VCaP (cell line): ENCODE measurements around the gene JAKMIP1.

Source experiments
- H3K27ac ChIP-seq: fragments of 450-650 bp; 2 replicates; pipeline ENCODE4 v1.5.1; 2017
- TF ChIP-seq, protein P1 (sequence below): fragments of 450-650 bp; conservative IDR thresholded peaks from 2 replicates; pipeline ENCODE4 v1.5.1; 2017; ENCODE audit warnings: mild to moderate bottlenecking, moderate library complexity

Gene JAKMIP1

GRCh38 chr4:6095023-6095752, 105.2 kb downstream of the JAKMIP1 start:
- no peak overlapping the region for H3K27ac ChIP-seq
- TF ChIP-seq, protein P1, sequence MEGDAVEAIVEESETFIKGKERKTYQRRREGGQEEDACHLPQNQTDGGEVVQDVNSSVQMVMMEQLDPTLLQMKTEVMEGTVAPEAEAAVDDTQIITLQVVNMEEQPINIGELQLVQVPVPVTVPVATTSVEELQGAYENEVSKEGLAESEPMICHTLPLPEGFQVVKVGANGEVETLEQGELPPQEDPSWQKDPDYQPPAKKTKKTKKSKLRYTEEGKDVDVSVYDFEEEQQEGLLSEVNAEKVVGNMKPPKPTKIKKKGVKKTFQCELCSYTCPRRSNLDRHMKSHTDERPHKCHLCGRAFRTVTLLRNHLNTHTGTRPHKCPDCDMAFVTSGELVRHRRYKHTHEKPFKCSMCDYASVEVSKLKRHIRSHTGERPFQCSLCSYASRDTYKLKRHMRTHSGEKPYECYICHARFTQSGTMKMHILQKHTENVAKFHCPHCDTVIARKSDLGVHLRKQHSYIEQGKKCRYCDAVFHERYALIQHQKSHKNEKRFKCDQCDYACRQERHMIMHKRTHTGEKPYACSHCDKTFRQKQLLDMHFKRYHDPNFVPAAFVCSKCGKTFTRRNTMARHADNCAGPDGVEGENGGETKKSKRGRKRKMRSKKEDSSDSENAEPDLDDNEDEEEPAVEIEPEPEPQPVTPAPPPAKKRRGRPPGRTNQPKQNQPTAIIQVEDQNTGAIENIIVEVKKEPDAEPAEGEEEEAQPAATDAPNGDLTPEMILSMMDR, result no peak

DNA sequence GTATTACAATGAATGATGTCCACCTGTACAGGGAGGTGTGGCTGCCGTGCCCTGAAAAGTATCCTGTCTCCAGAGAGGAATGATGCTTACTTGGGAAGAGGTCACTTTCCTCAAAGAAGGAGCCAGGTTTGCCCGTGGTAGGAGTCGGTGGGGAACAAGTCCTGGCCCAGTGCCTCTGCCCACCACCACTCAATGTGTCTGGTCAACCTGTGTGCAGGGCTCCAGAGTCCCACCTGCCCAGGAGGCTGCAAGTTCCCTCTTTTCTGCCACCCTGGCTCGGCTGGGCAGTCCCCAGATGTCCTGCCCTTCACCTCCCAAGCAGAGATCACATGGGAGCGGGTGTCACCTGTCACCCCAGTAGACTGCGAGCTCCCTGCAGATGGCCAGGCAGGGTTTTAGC, 106.7 kb downstream of the JAKMIP1 start:
- TF ChIP-seq, protein P1, result no peak
- no peak overlapping the region for H3K27ac ChIP-seq

GRCh38 chr4:6092971-6093370, 107.4 kb downstream of the JAKMIP1 start:
- no peak overlapping the region for H3K27ac ChIP-seq
- TF ChIP-seq, protein P1, result no peak

DNA sequence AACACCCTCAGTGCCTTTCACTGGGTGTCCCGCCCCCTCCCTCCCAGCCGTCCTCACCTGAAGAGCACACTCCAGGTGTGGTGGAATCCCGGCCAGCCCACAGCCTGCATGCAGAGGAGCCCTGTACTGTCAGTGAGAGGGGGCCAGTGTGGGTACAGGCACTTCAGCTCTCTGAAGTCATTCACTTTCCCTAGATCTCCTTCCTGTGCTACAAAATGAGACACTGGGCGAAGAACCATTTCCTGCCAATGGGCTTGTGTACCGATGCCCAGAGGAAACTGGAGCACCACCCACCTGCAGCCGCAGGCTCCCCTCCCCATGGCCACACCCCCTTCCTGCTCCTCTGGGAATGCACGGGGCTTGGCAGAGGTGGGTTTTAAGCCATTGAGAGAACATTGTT, 108.2 kb downstream of the JAKMIP1 start:
- TF ChIP-seq, protein P1, result no peak
- no peak overlapping the region for H3K27ac ChIP-seq

DNA sequence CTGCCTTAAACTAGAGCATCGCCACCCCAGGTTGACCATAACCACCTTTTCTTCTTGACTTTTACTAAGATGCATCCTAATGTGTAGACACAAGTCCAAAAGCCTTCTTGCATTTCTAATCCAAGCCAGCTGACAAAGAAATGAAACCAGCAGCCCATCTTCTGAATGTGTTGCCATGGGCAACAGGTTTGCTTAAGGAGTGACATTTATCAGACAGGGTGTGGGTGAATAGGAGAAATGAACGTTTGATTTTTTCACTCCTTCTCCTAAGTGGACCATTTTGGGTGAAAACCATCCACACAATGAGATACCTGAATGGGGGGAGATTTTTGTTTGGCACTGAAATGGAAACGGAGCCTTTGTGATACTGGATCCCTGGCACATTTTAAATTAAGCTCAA, 109.4 kb downstream of the JAKMIP1 start:
- H3K27ac ChIP-seq, result no peak overlapping the region
- TF ChIP-seq, protein P1, result no peak

- H3K27ac ChIP-seq, result no peak overlapping the region
- TF ChIP-seq, protein P1, result no peak
These were observed 111.4 kb downstream of the JAKMIP1 start for GRCh38 chr4:6088950-6089349.

GRCh38 chr4:6087669-6088341, 112.5 kb downstream of the JAKMIP1 start:
- H3K27ac ChIP-seq, result no peak overlapping the region
- TF ChIP-seq, protein P1, result peak; percentile 90
